Kidney capillary endothelial cell (primary cell): Measurements from ENCODE around the gene KRT37.
"Not testable (repeated sequence)": the region's sequence is repeated elsewhere in the genome, so short reads cannot be mapped to it uniquely, and the experiment has no call there.

Experiments
- DNase-seq: peaks from one replicate; pipeline ENCODE4 v3.0.0-alpha.2; 2018; ENCODE audit warnings: low spot score

The KRT37 gene

DNA sequence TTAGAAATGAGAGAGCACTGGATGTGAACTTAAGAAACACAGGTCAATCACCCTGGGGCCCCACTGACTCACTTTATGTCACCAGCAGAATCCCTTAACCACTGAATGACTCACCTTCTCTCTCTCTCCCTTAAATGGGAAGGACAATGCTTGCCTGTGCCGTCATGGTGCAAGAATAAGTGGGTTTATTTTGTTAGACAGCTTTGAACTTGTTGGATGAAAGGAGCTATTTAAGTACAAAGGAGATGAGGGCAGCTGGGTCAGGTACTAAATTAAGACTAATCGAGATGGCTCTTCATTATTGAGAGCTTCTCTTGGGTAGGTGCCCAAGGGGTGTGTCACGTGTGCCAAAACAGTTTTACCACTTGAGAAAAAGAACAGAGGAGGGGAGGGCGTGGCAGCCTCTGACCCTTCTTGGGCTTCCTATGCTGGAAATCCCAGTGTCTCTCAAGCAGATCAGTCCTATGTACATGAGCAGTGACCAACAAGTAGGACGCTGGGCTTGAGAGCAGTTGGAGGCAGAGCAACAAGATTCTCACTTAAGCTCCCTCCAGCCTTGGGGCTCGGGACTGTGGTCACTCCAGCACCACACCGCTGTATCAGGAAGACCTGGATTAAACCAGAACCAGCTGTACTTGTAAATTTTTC, 20.2 kb downstream of the KRT37 start:
- DNase-seq, result peak; percentile 80

DNA sequence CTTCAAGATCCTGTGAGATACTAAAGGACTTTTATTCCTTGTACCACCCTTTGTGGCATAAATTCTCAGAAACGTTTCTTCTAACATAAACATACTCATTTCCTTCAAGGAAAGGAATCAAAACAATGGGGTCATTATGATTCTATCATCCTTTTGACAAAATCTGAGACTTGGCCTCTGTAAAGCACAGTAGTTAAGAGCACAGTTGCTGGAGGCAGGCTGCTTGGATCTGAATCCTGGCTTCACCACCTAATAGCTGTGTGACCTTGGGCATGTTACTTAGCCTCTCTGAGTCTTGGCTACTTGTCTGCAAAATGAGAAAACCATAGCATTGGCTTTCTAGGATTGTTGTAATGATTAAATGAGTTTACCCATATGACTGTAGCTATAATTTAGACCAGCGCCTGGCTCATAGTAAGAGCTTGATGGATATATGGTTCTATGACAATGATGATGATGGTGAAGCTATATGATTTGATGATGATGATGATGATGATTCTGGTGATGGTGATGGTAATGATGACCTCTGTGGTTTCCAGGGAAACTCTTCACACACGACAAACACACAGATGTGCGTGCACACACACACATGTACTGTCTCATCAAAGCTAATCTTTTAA, 20.9 kb downstream of the KRT37 start:
- DNase-seq, result peak; percentile 26

DNA sequence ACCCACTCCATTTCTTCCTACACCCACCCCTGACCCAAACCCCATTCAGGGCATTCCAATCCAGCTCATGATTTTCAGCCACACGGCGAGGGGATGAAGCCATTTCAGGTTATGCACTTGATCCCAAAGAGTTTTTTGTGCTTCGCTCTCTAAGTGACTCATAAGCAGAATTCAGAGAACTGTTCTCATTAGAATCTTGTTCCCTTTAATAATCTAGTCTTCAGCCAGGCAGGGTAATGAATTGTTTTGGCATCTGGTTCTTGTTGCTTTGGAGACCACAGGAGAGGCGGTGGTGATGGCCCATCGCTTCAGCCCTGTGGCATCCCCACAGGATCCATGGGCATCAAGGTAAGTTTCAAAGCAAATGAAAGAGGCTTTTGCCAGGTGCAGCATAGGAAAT, 22.2 kb downstream of the KRT37 start:
- DNase-seq, result no peak

DNA sequence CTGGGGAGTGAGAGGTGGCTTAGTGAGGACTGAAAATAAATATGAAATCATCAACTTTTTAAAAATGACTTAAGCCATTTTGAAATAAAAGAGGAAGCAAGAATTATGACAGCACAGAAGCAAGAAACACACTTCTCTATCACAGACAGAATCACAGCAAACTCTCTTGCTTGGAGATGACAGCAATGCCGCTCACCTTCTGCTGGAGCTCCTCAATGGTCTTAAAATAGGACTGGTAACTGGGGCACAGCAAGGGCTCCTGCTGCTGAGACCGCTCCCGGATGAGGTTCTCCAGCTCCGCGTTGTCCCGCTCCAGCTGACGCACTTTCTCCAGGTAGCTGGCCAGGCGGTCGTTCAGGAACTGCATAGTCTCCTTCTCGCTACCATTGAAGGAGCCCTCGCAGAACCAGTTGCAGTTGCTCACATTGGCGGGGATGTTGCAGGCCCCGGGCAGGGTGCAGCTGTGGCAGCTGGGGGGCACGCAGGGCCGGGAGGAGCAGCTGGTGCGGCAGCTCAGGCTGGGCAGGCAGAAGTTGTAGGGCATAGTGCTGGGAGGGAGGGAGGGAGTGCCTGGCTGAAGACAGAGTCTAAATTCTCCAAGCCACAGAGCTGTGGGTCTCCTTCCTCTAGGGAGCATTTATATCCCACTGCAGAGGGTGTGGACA, 27.3 kb downstream of the KRT37 start, which contains the start of gene KRT31:
KRT31 (minus strand) TSS at position 613 of the 665 bp plus-strand sequence; CDS start at position 544, 69 bp downstream.
- no peak for DNase-seq

DNA sequence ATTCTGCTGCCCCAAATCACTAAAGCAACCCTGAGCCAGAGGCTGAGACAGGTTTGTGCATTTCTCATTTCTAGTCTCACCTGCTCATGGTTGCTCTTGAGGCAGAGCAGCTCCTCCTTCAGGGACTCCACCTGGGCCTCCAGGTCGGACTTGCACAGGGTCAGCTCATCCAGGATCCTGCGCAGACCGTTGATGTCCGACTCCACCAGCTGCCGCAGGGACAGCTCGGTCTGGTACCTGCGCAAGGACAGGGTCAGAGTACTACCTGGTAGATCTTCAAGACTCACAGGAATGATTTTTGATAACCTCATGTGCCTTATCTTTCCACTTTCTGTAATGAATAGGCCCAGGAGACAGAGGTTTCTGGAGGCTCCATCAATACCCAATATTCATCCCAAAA, 28.0 kb downstream of the KRT37 start:
- no peak for DNase-seq

DNA sequence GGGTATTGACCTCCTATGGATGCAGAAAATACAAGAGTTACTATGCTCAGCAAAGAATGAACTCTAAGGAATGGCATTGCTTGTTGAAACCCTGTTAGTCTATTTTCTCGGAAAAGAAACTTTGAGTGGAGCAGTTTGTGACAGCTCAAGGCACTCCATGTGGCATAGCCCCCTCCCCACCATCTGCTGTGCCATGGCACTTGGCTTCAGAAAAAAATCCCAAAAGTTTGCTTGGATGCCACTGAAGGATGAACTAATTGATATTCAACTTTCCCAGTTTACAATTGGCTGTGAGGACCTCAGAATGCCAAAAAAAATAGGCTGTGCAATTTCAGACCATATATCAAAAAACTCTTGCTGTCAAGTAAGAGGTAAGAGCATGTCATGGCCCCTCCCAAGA, 28.8 kb downstream of the KRT37 start:
- DNase-seq, result no peak

DNA sequence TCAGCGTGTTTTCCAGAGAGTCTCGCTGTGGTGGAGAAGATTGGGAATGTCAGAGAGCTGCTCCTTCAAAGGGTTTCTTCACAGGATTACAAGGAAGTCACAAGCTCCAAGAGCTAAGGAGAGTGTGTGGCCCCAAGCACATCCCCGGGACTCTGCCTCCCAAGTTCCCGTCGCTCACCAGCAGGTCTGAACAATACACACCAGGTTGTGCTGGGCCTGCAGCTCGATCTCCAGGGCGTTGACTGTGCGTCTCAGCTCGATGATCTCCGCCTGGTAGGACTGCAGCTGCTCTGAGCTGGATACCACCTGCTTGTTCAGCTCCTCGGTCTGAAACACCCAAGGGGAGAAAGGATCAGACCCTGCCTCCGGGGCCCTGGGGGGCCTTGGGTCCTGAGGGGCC, 29.3 kb downstream of the KRT37 start:
- not testable (repeated sequence) for DNase-seq

DNA sequence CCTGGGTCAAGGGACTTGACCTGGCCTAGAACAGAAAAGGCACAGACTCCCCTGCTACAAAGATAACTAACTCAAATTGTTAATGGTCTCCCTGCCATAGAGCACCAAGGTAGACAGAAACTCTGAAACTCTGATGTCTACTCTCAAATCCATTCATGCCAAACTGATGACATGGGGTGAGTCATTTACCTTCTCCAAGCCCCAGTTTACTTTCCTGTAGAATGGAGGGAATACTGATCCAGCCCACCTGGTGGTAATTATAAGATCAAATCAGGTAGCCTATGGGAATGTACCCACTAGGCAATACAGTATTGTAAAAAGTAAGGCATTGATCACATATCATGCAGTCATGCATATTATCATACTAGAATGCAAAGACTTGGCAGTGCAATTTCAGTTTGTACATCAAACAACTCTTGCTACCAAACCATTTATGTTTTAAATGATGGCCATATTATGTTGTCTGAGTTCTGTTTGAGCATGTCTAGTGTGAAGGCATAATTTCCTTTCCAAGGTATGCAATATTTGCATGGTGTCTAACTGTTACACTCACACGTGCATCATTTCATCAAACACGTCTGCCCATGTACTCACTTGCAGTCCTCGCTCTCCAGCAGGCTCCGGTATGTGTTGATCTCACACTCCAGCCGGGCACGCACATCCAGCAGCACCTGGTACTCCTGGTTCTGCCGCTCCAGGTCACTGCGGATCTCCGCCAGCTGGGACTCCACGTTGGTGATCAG, 30.0 kb downstream of the KRT37 start:
- DNase-seq, result no peak

DNA sequence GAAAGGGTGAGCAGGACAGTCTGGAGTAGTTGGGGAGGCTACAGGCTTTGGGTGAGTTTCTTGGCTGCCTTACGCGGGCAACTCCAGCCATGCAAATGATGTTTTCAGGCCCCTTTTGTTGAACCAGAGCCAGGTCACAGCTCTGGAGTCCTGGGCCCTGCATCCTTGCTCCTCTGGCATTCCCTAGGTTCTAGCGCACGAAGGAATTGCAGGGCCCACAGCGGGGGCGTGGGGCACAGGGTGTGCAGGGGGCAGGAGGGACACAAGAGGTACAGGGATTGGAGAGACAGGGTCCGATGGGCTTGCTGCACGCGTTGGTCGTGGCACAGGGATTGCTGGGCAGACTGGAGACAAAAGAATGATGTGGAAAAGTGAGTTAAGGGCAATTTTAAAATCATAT, 30.6 kb downstream of the KRT37 start:
- no peak for DNase-seq

DNA sequence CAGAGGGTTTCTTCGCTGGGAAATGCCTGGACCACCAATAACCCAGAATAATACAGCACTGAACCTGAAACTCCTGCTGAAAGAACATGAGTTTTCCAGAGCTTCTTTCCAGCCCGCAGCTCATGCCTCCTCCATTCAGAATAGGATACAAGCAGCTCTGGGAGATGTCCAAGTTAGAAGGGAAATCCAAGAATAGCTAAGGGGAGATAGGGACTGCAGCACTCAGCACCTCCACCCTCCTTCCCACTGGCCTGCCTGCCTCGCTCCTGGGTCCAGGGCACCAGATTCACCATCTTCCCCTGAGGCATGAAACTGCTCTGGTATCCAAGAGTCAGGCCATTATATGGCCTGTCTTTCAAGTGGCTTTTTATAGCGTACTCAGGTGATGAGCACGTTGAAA, 31.1 kb downstream of the KRT37 start:
- no peak for DNase-seq

DNA sequence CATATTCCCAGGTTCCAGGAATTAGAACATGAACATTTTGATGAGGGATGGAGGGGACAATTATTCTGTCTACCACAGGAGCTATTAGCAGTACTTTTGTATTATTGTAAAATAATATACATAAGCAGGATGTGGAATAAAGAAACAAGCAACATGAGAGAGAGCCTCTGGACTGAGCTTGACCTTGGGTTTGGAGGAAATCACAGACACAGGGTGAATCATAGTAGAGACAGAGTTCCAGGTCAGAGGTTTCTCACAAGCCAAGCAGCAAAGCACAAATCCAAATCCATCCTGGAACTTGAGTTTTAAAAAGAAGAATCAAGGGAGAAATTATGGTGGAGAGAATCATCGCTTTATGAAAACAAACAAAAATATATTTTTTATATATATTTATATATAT, 32.1 kb downstream of the KRT37 start:
- peak; percentile 40 for DNase-seq

DNA sequence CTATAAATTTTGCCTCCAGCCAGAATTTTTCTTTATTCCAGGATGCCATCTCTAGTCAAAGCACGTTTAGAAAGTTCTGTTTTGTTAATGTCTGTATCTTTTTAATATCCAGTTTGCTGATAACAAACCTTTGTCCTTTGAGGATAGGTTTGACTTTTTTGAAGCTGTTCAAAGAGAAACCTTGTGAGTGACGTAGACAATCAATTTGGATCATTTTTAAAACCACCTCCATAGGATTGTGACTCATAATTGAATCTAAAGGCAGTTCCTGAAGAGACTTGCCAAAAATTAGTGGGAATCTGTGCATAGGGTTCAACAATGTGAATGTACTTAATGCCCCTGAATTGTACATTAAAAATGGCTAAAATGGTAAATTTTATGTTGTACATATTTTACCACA, 32.9 kb downstream of the KRT37 start:
- DNase-seq, result no peak

DNA sequence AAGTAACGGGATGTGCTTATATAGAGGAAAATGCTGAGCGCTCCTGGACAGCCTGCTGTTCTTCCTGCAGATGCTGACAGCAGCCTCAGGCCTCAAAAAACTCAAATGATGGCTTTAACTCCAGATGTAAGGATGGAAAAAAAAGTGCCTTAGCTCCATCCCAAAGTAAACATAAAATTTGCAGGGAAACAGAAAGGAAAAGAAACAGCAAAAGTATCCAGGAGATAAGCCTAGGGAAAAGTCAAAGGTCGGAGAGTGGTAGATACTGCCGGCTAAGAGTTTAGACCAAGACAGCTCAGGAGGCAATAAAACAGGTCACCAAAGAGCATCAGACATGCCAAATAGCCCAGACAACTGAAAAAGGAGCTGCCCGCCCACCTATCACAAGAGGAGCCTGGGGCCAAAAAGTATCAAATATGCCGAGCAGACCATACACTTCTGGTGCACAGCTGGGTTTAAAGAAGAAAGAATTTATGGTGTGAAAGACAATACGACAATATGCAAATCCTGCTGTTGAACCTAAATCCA, 33.9 kb downstream of the KRT37 start:
- no peak for DNase-seq

DNA sequence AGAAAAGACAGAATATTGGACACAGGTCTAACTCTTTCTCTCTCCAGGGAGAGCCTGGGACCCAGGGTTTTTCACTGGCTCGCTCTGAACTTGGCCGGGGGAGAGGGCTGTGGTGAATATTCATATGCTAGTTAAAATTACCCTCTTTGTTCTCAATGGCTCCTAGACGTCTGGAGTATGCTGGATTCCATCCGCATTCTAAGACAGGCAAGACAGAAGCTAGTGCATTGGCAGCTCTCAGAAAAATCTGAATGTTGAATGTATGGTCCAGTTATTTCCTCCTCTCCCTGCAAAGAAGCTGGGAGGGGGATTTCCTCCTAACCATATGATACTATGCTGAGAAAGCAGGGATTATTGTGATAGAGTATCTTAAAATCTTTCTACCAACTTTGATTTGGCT, 36.7 kb downstream of the KRT37 start:
- DNase-seq, result no peak

DNA sequence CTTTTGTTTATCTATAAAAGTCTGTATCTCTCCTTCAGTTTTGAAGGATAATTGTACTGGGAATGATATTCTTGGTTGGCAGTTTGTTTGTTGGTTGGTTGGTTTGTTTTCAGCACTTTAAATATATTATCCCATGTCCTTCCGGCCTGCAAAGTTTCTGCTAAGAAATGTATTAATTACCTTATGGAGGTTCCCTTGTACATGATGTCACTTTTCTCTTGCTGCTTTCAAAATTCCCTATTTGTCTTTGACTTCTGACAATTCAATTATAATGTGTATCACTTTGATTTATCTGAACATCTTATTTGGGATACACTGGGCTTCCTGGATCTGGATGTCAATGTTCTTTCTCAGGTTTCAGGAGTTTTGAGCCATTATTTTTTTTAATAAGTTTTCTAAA, 38.2 kb downstream of the KRT37 start:
- DNase-seq, result no peak

DNA sequence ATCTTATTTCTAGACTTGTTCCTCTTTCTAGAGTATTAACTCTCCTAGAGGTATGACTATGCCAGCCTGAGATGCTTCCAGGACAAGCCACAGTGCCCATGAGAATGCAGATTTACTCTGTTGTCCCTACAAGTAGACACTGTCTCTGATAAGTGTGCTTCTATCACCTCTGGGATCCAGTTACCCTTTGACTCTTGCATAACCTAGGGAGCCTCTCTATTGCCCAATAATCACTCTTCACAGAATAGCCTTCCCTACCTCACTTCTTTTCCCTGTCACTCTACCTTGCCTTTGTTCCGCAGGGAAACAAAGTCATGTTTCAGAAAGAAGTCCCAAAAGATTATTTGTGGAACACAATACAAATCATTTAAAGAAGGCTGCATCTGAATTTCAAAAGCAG, 40.7 kb downstream of the KRT37 start:
- DNase-seq, result no peak

DNA sequence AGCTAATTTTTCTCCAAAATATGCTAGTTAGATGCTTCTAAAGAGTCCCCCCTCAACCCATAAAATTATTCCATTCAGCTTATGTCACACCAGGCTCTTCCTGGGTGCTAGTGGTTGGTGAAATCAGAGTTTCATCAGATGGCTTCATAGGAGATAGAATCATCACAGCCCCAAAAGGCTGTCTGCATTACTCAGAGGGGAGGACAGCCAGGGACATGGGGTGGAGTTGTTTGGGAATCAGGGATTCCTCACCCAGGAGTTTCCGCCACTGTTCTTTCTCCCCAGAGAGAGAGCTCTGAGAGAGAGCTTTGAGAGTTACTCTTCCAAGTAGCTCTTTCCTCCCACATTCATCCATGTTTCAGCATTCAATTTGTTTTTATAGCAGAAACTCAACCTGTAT, 42.0 kb downstream of the KRT37 start:
- no peak for DNase-seq

DNA sequence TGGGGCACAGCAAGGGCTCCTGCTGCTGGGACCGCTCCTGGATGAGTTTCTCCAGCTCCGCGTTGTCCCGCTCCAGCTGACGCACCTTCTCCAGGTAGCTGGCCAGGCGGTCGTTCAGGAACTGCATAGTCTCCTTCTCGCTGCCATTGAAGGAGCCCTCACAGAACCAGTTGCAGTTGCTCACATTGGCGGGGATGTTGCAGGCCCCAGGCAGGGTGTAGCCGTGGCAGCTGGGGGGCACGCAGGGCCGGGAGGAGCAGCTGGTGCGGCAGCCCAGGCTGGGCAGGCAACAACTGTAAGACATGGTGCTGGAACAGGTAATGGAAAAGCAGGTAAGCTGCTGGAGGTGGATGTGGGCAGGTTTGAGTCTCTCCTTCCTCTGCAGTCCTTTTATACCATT, 42.4 kb downstream of the KRT37 start, which contains the start of gene KRT34:
KRT34 (minus strand) TSS at position 364 of the 400 bp plus-strand sequence; CDS start at position 304, 60 bp downstream.
- not testable (repeated sequence) for DNase-seq

DNA sequence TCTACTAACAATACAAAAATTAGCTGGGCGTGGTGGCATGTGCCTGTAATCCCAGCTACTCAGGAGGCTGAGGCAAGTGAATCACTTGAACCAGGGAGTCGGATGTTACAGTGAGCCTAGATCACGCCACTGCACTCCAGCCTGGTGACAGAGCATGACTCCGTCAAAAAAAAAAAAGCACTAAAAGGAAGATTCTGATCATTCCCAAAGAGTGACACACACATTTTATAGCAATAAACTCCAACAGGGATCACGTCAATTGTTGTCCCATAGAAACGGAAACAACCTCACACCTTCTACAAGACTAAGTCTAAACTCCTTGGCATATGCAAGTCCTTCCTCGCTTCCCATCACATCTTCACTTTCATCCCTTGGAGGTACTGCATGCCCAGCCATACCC, 44.3 kb downstream of the KRT37 start:
- DNase-seq, result not testable (repeated sequence)

DNA sequence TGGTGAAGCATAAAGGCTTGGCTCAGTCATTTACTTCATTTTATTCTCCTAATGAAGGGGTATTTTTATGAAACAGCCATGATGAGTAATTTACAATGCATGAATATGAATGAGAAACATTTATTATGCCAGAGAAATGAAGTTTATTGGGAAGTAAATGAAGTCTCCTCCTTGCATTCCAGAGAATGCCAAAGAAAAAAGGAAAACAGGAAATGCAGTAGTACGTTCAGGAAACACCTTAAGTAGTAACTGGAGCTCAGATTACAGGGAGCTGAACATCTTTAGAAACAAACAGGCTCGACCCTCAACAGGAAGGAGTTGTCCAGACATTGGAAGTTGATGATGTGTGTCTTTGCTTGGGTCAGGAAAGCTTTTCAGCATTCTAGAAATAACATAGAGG, 46.8 kb downstream of the KRT37 start:
- DNase-seq, result peak; percentile 47
